Esophagus muscularis mucosa (tissue), 4 donors: ENCODE measurements around the gene ADAMTS13. TPM values are rescaled to one million over a fixed set of nuclear protein-coding genes. Genes with fewer than 3 reads are reported as not detected.

Experiments
- DNase-seq: peaks from one replicate; pipeline ENCODE4 v3.0.0-alpha.2; 2017; ENCODE audit errors: extremely low spot score
- H3K27ac ChIP-seq, 4 donors: fragments of 200-600 bp; sonication (generic); replicated peaks in 1 of 4; 1 replicate in 3 of 4; 2 replicates in 1 of 4; pipeline ENCODE4 v1.5.1; 2016 to 2019; ENCODE audit warnings: mild to moderate bottlenecking in 1 of 4
- H3K27me3 ChIP-seq, 4 donors: fragments of 200-600 bp; sonication (generic); one replicate each; pipeline versions ENCODE4 v1.5.1 to v1.6.0; 2016 to 2019
- H3K36me3 ChIP-seq, 4 donors: fragments of 200-600 bp; sonication (generic); one replicate each; pipeline ENCODE4 v1.5.1; 2016 to 2019
- H3K4me1 ChIP-seq, 4 donors: fragments of 200-600 bp; sonication (generic); one replicate each; pipeline ENCODE4 v1.5.1; 2016 to 2019
- H3K4me3 ChIP-seq, 4 donors: fragments of 200-600 bp; sonication (generic); 1 replicate in 2 of 4; 2 replicates in 2 of 4; pipeline ENCODE4 v1.5.1; 2016 to 2019; ENCODE audit warnings: mild to moderate bottlenecking in 4 of 4, moderate library complexity in 1 of 4
- H3K9me3 ChIP-seq, 4 donors: fragments of 200-600 bp; sonication (generic); 1 replicate in 3 of 4; 2 replicates in 1 of 4; pipeline ENCODE4 v1.5.1; 2016 to 2019
- CTCF ChIP-seq, 3 experiments: fragments of 200-600 bp in 2 of 3; fragments of 450-650 bp in 1 of 3; sonication (generic) in 2 of 3; IDR thresholded peaks; one replicate each; pipeline ENCODE4 v1.5.1; 2017 to 2019; ENCODE audit warnings: antibody characterized with exemption in 3 of 3, mild to moderate bottlenecking in 2 of 3, moderate library complexity in 1 of 3
- EP300 ChIP-seq: sonication (generic); formaldehyde crosslinking; IDR thresholded peaks from one replicate; pipeline ENCODE4 v1.6.1; 2017; ENCODE audit warnings: antibody characterized with exemption
- POLR2A ChIP-seq: fragments of 450-650 bp; IDR thresholded peaks from one replicate; pipeline ENCODE4 v1.6.1; 2017; ENCODE audit warnings: antibody characterized with exemption, moderate library complexity, mild to moderate bottlenecking, low read depth
- POLR2AphosphoS5 ChIP-seq, 2 donors: sonication (generic); formaldehyde crosslinking; IDR thresholded peaks; one replicate each; pipeline ENCODE4 v1.6.1; 2017; ENCODE audit warnings: antibody characterized with exemption in 2 of 2
- WGBS: methylation state at CpG from one replicate; pipeline ENCODE4 v1.1.5; 2018; 5-methylcytosine and 5-hydroxymethylcytosine counted together
- intact Hi-C: fragments of 100-400 bp; cut with DNase I; formaldehyde crosslinking; loops from one replicate; pipeline ENCODE4 v1.15.1; 2023
- total RNA-seq, 4 donors: library from RNA; depleted of rRNA; stranded (reverse); fragments of >200 nt; gene quantifications; one replicate each; pipeline versions ENCODE4 v1.1.0 to v1.2.1, GENCODE V29; 2016

Gene ADAMTS13
- total RNA-seq, 4 donors from 2014 or later: 1.3 to 1.7 (median 1.4) TPM

GRCh38 chr9:133420392-133420827 lies 1.8 kb upstream of the ADAMTS13 start:
- WGBS: 68% methylated on average over 5 of the region's 5 CpGs
- peaks cover 0 to 22% (median 0%) of the 10 kb centered on the region in 4 donors for H3K27me3 ChIP-seq
- H3K27ac ChIP-seq: no peak overlapping the region
- no peaks in the 10 kb centered on the region for H3K9me3 ChIP-seq
- DNase-seq: no peak
- no peak overlapping the region for H3K4me3 ChIP-seq
- intact Hi-C loops: no loop called here
- H3K4me1 ChIP-seq: peaks cover 16 to 34% (median 27%) of the 10 kb centered on the region in 4 donors
- peaks cover 0 to 5% (median 1%) of the 10 kb centered on the region in 4 donors for H3K36me3 ChIP-seq
- TF ChIP-seq EP300: no peak
- no peak for TF ChIP-seq CTCF (IDR thresholded peaks at IDR 0.05)
- TF ChIP-seq POLR2AphosphoS5 (IDR thresholded peaks at IDR 0.05): no peak
- TF ChIP-seq POLR2A: no peak

GRCh38 chr9:133423216-133423615 lies 1.0 kb downstream of the ADAMTS13 start:
- 40% methylated on average over 3 of the region's 3 CpGs for WGBS
- H3K4me1 ChIP-seq: peaks cover 6 to 13% (median 11%) of the 10 kb centered on the region in 4 donors
- DNase-seq: no peak
- intact Hi-C loops: no loop called here
- no peaks in the 10 kb centered on the region for H3K9me3 ChIP-seq
- H3K4me3 ChIP-seq: no peak overlapping the region
- H3K36me3 ChIP-seq: peaks cover 0 to 2% (median 0%) of the 10 kb centered on the region in 4 donors
- no peak overlapping the region for H3K27ac ChIP-seq
- no peak for TF ChIP-seq CTCF (IDR thresholded peaks at IDR 0.05)
- no peak for TF ChIP-seq POLR2A
- TF ChIP-seq EP300: no peak
- no peak for TF ChIP-seq POLR2AphosphoS5 (IDR thresholded peaks at IDR 0.05)
- H3K27me3 ChIP-seq: peaks cover 0 to 50% (median 12%) of the 10 kb centered on the region in 4 donors

GRCh38 chr9:133424187-133424586 lies 2.0 kb downstream of the ADAMTS13 start:
- H3K27me3 ChIP-seq: peaks cover 0 to 59% (median 17%) of the 10 kb centered on the region in 4 donors
- no peak overlapping the region for H3K27ac ChIP-seq
- H3K4me1 ChIP-seq: peaks cover 2 to 14% (median 12%) of the 10 kb centered on the region in 4 donors
- 98% methylated on average over 12 of the region's 12 CpGs for WGBS
- no peaks in the 10 kb centered on the region for H3K9me3 ChIP-seq
- peaks cover 0 to 2% (median 0%) of the 10 kb centered on the region in 4 donors for H3K36me3 ChIP-seq
- H3K4me3 ChIP-seq: no peak overlapping the region
- TF ChIP-seq EP300 (no peak), POLR2AphosphoS5 (IDR thresholded peaks at IDR 0.05) (no peak), POLR2A (no peak), CTCF (IDR thresholded peaks at IDR 0.05) (no peak)
- no peak for DNase-seq
- intact Hi-C loops: no loop called here

GRCh38 chr9:133425049-133425632 lies 3.0 kb downstream of the ADAMTS13 start:
- Histone ChIP-seq H3K27me3 (peaks cover 0 to 68% (median 17%) of the 10 kb centered on the region in 4 donors), H3K9me3 (no peaks in the 10 kb centered on the region), H3K4me3 (no peak overlapping the region), H3K27ac (no peak overlapping the region), H3K36me3 (peaks cover 0 to 2% (median 0%) of the 10 kb centered on the region in 4 donors), H3K4me1 (peaks cover 2 to 22% (median 18%) of the 10 kb centered on the region in 4 donors)
- no peak for DNase-seq
- intact Hi-C loops: no loop called here
- TF ChIP-seq EP300: no peak
- TF ChIP-seq CTCF (IDR thresholded peaks at IDR 0.05): no peak
- 90% methylated on average over 13 of the region's 22 CpGs for WGBS

GRCh38 chr9:133426011-133426410 lies 3.8 kb downstream of the ADAMTS13 start:
- Histone ChIP-seq H3K27ac (no peak overlapping the region), H3K4me1 (peaks cover 2 to 22% (median 18%) of the 10 kb centered on the region in 4 donors), H3K27me3 (peaks cover 0 to 68% (median 17%) of the 10 kb centered on the region in 4 donors), H3K36me3 (peaks cover 0 to 2% (median 0%) of the 10 kb centered on the region in 4 donors), H3K9me3 (no peaks in the 10 kb centered on the region), H3K4me3 (no peak overlapping the region)
- TF ChIP-seq CTCF (IDR thresholded peaks at IDR 0.05) (no peak), POLR2AphosphoS5 (IDR thresholded peaks at IDR 0.05) (no peak), POLR2A (no peak), EP300 (no peak)
- DNase-seq: no peak
- WGBS: 100% methylated on average over 1 of the region's 11 CpGs
- intact Hi-C loops: no loop called here
